GM18519 (cell line): ENCODE data around the gene FHL3.

Experiments used
- ATAC-seq: cut with Tn5 transposase; IDR thresholded peaks from one replicate; pipeline ENCODE4 v1.9.1; 2021; ENCODE audit warnings: mild to moderate bottlenecking, moderate library complexity; ENCODE audit not compliant: unreplicated experiment, low FRiP score

Gene FHL3

GRCh38 chr1:37948166-37948565 is 57.1 kb downstream of the FHL3 start:
- ATAC-seq: no peak

GRCh38 chr1:37947364-37947763 is 58.0 kb downstream of the FHL3 start:
- no peak for ATAC-seq
